Measurements from ENCODE around the gene C16orf95. TPM values are rescaled to one million over a fixed set of nuclear protein-coding genes. Genes with fewer than 3 reads are reported as not detected.
A peak's percentile ranks its signal among the peaks of the same experiment; 100 is the strongest.
"Not testable (repeated sequence)": the region's sequence is repeated elsewhere in the genome, so short reads cannot be mapped to it uniquely, and the experiment has no call there.

Gene C16orf95
- total RNA-seq = 4.7 and 5.5 TPM in 2 replicates
- long read RNA-seq, partial matches to known transcripts = 0 of 3 reads
- long read RNA-seq, other reads (novel, unspliced or antisense) = 1 of 3 reads

GRCh38 chr16:87316923-87317749, at the start of gene C16orf95:
Gene C16orf95, minus strand, starts transcription at chr16:87317392. Its CDS starts 150 bp downstream, at chr16:87317242.
- TF ChIP-seq, protein P1, sequence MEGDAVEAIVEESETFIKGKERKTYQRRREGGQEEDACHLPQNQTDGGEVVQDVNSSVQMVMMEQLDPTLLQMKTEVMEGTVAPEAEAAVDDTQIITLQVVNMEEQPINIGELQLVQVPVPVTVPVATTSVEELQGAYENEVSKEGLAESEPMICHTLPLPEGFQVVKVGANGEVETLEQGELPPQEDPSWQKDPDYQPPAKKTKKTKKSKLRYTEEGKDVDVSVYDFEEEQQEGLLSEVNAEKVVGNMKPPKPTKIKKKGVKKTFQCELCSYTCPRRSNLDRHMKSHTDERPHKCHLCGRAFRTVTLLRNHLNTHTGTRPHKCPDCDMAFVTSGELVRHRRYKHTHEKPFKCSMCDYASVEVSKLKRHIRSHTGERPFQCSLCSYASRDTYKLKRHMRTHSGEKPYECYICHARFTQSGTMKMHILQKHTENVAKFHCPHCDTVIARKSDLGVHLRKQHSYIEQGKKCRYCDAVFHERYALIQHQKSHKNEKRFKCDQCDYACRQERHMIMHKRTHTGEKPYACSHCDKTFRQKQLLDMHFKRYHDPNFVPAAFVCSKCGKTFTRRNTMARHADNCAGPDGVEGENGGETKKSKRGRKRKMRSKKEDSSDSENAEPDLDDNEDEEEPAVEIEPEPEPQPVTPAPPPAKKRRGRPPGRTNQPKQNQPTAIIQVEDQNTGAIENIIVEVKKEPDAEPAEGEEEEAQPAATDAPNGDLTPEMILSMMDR (IDR thresholded peaks at IDR 0.05; ENCODE audit: unreplicated experiment) = peak; percentile 59
- Mint-ChIP-seq H3K4me3 (ENCODE audit: low read depth) (peak within 1 kb of the TSS; percentile 89), H3K4me1 (ENCODE audit: low read depth) (peaks cover 9% of the 10 kb centered on the region)

DNA sequence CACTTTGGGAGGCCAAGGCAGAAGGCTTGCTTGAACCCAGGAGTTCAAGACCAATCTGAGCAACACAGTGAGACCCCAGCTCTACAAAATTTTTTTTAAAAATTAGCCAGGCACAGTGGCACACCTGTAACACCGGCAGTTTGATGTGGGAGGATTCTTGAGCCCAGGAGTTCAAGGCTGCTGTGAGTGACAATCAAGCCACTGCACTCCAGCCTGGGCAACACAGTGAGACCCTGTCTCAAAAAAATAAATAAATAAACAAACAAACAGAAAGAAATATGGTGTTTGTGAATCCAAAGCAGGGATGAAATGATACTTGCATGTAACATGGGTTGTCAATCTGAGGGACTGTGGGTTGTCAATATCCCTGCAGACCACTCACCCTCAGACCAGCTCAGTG, 49.7 kb upstream of the C16orf95 start:
- Mint-ChIP-seq H3K36me3 (ENCODE audit: insufficient read depth) (no peaks in the 10 kb centered on the region), H3K27me3 (no peaks in the 10 kb centered on the region), H3K9me3 (ENCODE audit: low read depth) (no peaks in the 10 kb centered on the region), H3K4me1 (ENCODE audit: low read depth) (peaks cover 10% of the 10 kb centered on the region), H3K27ac (no peak overlapping the region), H3K4me3 (ENCODE audit: low read depth) (no peak overlapping the region)
- TF ChIP-seq, protein P1 (IDR thresholded peaks at IDR 0.05; ENCODE audit: unreplicated experiment) = no peak
- DNase-seq (ENCODE audit: low spot score, unreplicated experiment) = no peak

More at GRCh38 chr16:87316923-87317749, at the start of gene C16orf95:
- no peaks in the 10 kb centered on the region for H3K36me3 Mint-ChIP-seq (ENCODE audit: insufficient read depth)
- peak; percentile 96 for DNase-seq (ENCODE audit: low spot score, unreplicated experiment)
- H3K27ac Mint-ChIP-seq = peak within 1 kb of the TSS; percentile 99
- H3K27me3 Mint-ChIP-seq = no peaks in the 10 kb centered on the region
- H3K9me3 Mint-ChIP-seq (ENCODE audit: low read depth) = no peaks in the 10 kb centered on the region

DNA sequence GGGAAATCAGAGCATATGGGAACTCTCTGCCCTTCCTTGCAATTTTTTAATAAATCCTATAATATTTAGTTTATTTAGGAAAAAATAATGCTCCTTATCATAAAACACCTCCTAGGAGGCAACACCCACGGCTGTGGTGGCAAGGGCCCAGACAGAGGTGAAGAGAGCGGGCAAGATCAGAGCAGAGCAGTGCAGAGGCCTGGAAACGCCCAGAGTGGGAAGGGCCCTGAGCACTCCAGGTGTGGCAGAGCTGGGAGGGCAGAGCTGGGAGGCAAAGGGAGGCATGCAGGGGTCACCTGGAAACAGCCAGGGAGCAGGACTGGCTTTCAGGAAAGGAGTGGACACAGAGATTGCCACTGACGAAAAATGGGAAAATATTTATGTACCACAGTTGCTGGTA, 49.1 kb upstream of the C16orf95 start:
- peaks cover 4% of the 10 kb centered on the region for H3K36me3 Mint-ChIP-seq (ENCODE audit: insufficient read depth)
- H3K27ac Mint-ChIP-seq = no peak overlapping the region
- H3K9me3 Mint-ChIP-seq (ENCODE audit: low read depth) = no peaks in the 10 kb centered on the region
- no peak for DNase-seq (ENCODE audit: low spot score, unreplicated experiment)
- H3K27me3 Mint-ChIP-seq = no peaks in the 10 kb centered on the region
- no peak overlapping the region for H3K4me3 Mint-ChIP-seq (ENCODE audit: low read depth)
- H3K4me1 Mint-ChIP-seq (ENCODE audit: low read depth) = peaks cover 10% of the 10 kb centered on the region
- TF ChIP-seq, protein P1 (IDR thresholded peaks at IDR 0.05; ENCODE audit: unreplicated experiment) = no peak

GRCh38 chr16:87365021-87365713, 48.0 kb upstream of the C16orf95 start:
- Mint-ChIP-seq H3K4me1 (ENCODE audit: low read depth) (peaks cover 10% of the 10 kb centered on the region), H3K27me3 (no peaks in the 10 kb centered on the region), H3K4me3 (ENCODE audit: low read depth) (no peak overlapping the region), H3K27ac (no peak overlapping the region), H3K36me3 (ENCODE audit: insufficient read depth) (peaks cover 11% of the 10 kb centered on the region), H3K9me3 (ENCODE audit: low read depth) (no peaks in the 10 kb centered on the region)
- DNase-seq (ENCODE audit: low spot score, unreplicated experiment) = no peak
- TF ChIP-seq, protein P1 (IDR thresholded peaks at IDR 0.05; ENCODE audit: unreplicated experiment) = no peak

DNA sequence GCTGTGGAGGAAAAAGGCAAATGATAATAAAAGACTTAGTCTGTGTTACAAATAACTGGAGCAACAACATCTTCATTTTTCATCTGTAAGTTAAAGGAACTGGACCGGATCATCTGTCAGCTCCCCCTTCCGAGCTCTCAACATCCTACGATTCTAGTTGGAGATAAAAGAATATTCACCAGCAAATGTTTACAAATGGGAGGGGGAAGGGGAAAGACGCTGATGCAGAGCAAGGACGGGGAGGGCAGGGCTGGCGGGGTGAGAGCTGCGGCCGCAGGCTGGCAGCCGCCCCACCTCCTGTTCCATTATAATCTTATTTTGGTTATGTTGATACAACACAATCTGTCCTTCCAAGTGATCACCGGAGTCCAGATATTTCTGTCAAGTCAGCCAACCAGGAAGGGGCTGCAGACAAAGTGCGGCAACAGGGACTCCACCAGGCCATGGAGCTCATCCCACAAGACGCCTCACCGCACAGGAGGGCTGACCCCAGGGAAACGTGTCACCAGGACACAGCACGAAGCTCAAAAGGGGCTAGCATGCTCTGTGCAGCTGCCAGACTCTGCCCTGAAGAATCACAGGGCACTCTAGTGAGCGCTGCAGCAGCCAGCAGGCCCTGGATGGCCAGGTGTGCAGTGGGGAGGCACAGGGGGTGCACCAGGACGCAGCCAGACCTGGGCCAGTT, 46.7 kb upstream of the C16orf95 start:
- Mint-ChIP-seq H3K4me3 (ENCODE audit: low read depth) (no peak overlapping the region), H3K27me3 (no peaks in the 10 kb centered on the region), H3K9me3 (ENCODE audit: low read depth) (no peaks in the 10 kb centered on the region), H3K27ac (no peak overlapping the region), H3K36me3 (ENCODE audit: insufficient read depth) (peaks cover 16% of the 10 kb centered on the region), H3K4me1 (ENCODE audit: low read depth) (peaks cover 10% of the 10 kb centered on the region)
- DNase-seq (ENCODE audit: low spot score, unreplicated experiment) = no peak
- TF ChIP-seq, protein P1 (IDR thresholded peaks at IDR 0.05; ENCODE audit: unreplicated experiment) = no peak

DNA sequence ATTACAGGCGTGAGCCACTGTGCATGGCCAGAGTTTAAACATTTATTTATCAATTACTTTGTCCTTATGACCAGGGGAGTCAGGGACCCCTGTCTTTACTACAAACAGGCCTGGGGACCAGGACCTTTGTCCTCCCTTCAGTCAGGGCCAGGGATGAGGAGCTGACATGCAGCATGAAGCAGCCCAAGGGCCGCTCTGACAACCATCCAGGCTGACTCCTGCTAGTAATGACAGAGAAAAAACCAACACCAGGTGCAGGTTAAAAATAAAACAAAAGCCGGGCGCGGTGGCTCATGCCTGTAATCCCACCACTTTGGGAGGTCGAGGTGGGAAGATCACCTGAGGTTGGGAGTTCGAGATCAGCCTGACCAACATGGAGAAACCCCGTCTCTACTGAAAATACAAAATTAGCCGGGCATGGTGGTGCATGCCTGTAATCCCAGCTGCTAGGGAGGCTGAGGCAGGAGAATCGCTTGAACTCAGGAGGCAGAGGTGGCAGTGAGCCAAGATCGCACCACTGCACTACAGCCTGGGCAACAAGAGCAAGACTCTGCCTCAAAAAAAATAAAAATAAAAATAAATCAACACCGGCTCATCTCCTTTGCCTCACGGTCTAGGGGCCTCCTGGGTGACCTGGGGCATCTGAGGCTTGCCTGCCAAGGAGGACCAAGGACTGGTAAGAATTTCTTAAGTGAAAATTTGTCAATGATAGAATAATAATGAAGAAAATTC, 45.8 kb upstream of the C16orf95 start:
- not testable (repeated sequence) for H3K4me3 Mint-ChIP-seq (ENCODE audit: low read depth); H3K9me3 Mint-ChIP-seq (ENCODE audit: low read depth); DNase-seq (ENCODE audit: low spot score, unreplicated experiment); H3K27ac Mint-ChIP-seq; H3K27me3 Mint-ChIP-seq
- peaks cover 10% of the 10 kb centered on the region for H3K4me1 Mint-ChIP-seq (ENCODE audit: low read depth)
- H3K36me3 Mint-ChIP-seq (ENCODE audit: insufficient read depth) = peaks cover 19% of the 10 kb centered on the region
